Esophagus muscularis mucosa (tissue), 3 donors: ENCODE results near the gene TCP10L.

ENCODE experiments used
- POLR2A ChIP-seq: fragments of 450-650 bp; IDR thresholded peaks from one replicate; pipeline ENCODE4 v1.6.1; 2017; ENCODE audit warnings: antibody characterized with exemption, moderate library complexity, mild to moderate bottlenecking, low read depth
- TF ChIP-seq, protein P1 (sequence below), 3 experiments: fragments of 200-600 bp in 2 of 3; fragments of 450-650 bp in 1 of 3; sonication (generic) in 2 of 3; IDR thresholded peaks; one replicate each; pipeline ENCODE4 v1.5.1; 2017 to 2019; ENCODE audit warnings: antibody characterized with exemption in 3 of 3, mild to moderate bottlenecking in 2 of 3, moderate library complexity in 1 of 3

DNA sequence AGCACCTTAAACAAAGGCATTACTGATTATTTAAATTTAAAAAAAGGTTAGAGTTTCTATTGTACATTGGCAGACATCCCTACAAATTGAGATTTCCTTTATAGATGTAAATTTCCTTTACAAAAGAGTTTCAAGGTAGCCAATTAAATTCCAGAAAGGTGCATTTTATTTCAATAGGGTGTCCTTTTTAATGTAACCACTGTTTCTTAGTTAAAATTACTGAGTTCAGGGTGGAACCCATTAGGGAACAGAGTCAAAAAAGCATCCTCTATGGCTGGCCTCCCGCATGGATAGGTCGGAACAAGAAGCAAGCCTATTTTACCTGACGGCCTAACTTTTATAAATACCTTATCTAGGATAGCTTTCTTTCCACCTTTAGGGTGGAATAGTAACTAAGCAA lies 24.4 kb downstream of the TCP10L start:
- TF ChIP-seq, protein P1, sequence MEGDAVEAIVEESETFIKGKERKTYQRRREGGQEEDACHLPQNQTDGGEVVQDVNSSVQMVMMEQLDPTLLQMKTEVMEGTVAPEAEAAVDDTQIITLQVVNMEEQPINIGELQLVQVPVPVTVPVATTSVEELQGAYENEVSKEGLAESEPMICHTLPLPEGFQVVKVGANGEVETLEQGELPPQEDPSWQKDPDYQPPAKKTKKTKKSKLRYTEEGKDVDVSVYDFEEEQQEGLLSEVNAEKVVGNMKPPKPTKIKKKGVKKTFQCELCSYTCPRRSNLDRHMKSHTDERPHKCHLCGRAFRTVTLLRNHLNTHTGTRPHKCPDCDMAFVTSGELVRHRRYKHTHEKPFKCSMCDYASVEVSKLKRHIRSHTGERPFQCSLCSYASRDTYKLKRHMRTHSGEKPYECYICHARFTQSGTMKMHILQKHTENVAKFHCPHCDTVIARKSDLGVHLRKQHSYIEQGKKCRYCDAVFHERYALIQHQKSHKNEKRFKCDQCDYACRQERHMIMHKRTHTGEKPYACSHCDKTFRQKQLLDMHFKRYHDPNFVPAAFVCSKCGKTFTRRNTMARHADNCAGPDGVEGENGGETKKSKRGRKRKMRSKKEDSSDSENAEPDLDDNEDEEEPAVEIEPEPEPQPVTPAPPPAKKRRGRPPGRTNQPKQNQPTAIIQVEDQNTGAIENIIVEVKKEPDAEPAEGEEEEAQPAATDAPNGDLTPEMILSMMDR (IDR thresholded peaks at IDR 0.05): no peak
- TF ChIP-seq POLR2A: no peak
